Left renal pelvis (tissue), 4 donors: ENCODE measurements around the gene RAB3B. TPM values are rescaled to one million over a fixed set of nuclear protein-coding genes. Genes with fewer than 3 reads are reported as not detected.
"Not testable (repeated sequence)": the region's sequence is repeated elsewhere in the genome, so short reads cannot be mapped to it uniquely, and the experiment has no call there.

Source experiments
- DNase-seq, 4 donors: peaks; one replicate each; pipeline ENCODE4 v3.0.0-alpha.2; 2013; ENCODE audit warnings: low read depth in 4 of 4, low spot score in 3 of 4
- polyA plus RNA-seq, 4 donors: library from polyadenylated mRNA; unstranded; fragments of 120-200 nt; gene quantifications; one replicate each; pipeline ENCODE4 v1.2.1, GENCODE V29; 2013; ENCODE audit not compliant: insufficient read length in 4 of 4

Gene RAB3B
- polyA plus RNA-seq, 4 donors: 1.6 to 5.8 (median 5.0) TPM

GRCh38 chr1:51877434-51878307 is 112.8 kb downstream of the RAB3B start:
- peak; percentile 8 to 15 (median 9) for DNase-seq

- no peak for DNase-seq
Observed at GRCh38 chr1:51875836-51876235, 114.7 kb downstream of the RAB3B start.

GRCh38 chr1:51875291-51875772 is 115.2 kb downstream of the RAB3B start:
- no peak for DNase-seq

- DNase-seq: not testable (repeated sequence)
Observed at GRCh38 chr1:51873270-51873669, 117.2 kb downstream of the RAB3B start.

DNA sequence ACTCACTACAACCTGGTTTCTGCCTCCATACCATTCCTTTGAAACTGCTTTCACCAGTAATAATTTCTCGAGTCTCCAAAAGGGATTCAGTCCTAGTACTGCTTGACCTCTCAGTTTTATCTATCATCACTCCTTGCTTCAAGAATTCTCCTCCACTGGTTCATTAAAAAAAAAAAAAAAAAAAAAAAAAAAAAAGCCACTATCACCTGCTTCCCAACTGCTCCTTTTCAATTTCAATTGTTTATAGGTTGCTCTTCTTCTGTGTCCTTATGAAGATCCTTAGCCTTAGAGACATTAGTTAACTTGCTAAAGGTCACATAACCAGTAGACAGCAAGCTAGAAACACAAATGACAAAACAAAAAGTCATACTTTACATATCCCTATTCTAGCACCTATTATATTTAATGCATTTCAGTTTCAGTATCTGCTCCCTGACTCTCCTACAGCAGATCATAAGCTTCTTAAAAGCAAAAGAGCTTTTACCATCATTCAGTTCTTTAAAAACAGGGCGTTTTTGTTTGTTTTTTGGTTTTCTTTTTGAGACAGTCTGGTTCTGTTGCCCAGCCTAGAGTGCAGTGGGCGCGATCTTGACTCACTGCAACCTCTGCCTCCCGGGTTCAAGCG is 119.0 kb downstream of the RAB3B start:
- no peak for DNase-seq

- DNase-seq: no peak
Observed at GRCh38 chr1:51870603-51871350, 119.7 kb downstream of the RAB3B start.

DNA sequence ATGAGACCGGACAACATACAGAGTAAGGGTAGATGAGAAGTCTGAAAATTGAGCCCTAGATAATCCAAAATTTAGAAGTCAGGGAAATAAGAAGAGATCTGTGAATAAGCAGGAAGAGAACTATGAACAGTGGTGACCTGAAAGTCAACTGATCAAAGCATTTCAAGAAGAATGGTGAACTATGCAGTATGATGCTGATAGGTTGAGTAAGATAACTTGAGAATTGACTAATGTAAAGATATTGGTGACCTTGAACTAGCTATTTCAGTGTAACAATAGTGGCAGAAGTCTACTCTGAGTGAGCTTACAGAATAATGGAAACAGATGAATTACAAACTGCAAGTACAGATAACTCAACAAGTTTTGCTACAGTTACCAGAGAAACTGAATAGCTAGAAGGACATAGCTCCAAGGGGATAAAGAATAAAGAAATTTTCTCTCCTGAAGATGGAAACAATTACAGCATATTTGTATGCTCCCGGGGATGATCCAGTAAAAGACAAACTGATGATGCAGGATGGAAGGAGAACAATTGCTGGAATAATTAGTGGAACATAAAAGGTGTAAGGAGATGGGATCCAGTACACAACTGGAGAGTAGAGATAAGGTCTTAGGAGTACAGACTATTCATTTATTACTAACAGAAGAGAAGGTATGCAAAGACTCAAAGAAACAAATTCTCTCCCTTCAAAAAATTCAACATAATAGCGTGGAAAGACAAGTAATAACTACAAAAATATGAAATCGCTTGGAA is 122.8 kb downstream of the RAB3B start:
- no peak for DNase-seq

GRCh38 chr1:51863384-51863783 is 127.1 kb downstream of the RAB3B start:
- DNase-seq: no peak

- DNase-seq: no peak
Observed at GRCh38 chr1:51861669-51862068, 128.8 kb downstream of the RAB3B start.

- no peak for DNase-seq
Observed at GRCh38 chr1:51859735-51860134, 130.8 kb downstream of the RAB3B start.

DNA sequence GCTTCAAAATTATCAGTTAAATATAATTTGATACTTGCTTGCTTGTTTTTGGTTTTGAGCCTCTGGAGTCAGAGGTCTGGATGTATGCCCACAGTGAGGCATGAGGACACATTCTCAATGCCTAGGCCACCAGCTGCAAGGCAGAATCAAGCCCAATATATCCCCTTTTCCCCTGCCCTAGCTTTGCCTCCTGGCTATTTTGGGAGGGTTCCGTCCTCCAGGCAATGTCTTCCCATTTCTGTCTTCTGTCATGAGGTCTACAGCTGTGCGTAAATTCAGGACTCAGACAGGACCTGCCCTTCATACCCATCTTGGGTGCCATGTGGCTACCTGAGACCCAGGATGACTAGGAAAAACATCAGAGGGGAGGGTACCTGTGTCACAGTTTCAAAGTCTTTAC is 131.2 kb downstream of the RAB3B start:
- no peak for DNase-seq

- no peak for DNase-seq
Observed at GRCh38 chr1:51858892-51859291, 131.6 kb downstream of the RAB3B start.

Other genes with a start within 250 kb of the RAB3B start
- gene NRDC, start 112.0 kb downstream of the RAB3B start, polyA plus RNA-seq: 100 to 1,000 TPM; 113 to 173 (median 134) TPM
- 1 to 10 TPM; 5.6 to 5.9 (median 5.8) TPM for gene KTI12, start 43.1 kb upstream of the RAB3B start, polyA plus RNA-seq
- 10 to 100 TPM; 56.4 to 75.4 (median 70.1) TPM for gene TXNDC12, start 64.5 kb upstream of the RAB3B start, polyA plus RNA-seq
- gene BTF3L4, start 65.6 kb upstream of the RAB3B start, polyA plus RNA-seq: 10 to 100 TPM; 73.2 to 90.6 (median 82.1) TPM
- gene ZFYVE9, start 151.4 kb upstream of the RAB3B start, polyA plus RNA-seq: 10 to 100 TPM; 30.7 to 40.3 (median 34.9) TPM